ENCODE data around the gene FYB2.
"Not testable (repeated sequence)": the region's sequence is repeated elsewhere in the genome, so short reads cannot be mapped to it uniquely, and the experiment has no call there.

The FYB2 gene

GRCh38 chr1:56788102-56788501 lies 31.1 kb downstream of the FYB2 start:
- peak; percentile 97 for DNase-seq

- no peak for DNase-seq
Measured at GRCh38 chr1:56787330-56787729, 31.9 kb downstream of the FYB2 start.

GRCh38 chr1:56782773-56783172 lies 36.4 kb downstream of the FYB2 start:
- no peak for DNase-seq

GRCh38 chr1:56780826-56781225 lies 38.4 kb downstream of the FYB2 start:
- DNase-seq: peak; percentile 40

- no peak for DNase-seq
Measured at GRCh38 chr1:56780128-56780750, 39.0 kb downstream of the FYB2 start.

GRCh38 chr1:56777972-56778371 lies 41.2 kb downstream of the FYB2 start:
- DNase-seq: no peak

- DNase-seq: not testable (repeated sequence)
Measured at GRCh38 chr1:56774732-56775131, 44.5 kb downstream of the FYB2 start.

- peak; percentile 55 for DNase-seq
Measured at GRCh38 chr1:56774067-56774609, 45.1 kb downstream of the FYB2 start.

- no peak for DNase-seq
Measured at GRCh38 chr1:56773341-56774066, 45.7 kb downstream of the FYB2 start.

- DNase-seq: no peak
Measured at GRCh38 chr1:56771717-56772116, 47.5 kb downstream of the FYB2 start.

GRCh38 chr1:56758794-56759193 lies 60.4 kb downstream of the FYB2 start:
- DNase-seq: no peak

- peak; percentile 65 for DNase-seq
Measured at GRCh38 chr1:56758135-56758534, 61.1 kb downstream of the FYB2 start.

- no peak for DNase-seq
Measured at GRCh38 chr1:56755911-56756310, 63.3 kb downstream of the FYB2 start.

- DNase-seq: no peak
Measured at GRCh38 chr1:56754708-56755479, 64.3 kb downstream of the FYB2 start.

- DNase-seq: no peak
Measured at GRCh38 chr1:56745231-56745630, 74.0 kb downstream of the FYB2 start.

- no peak for DNase-seq
Measured at GRCh38 chr1:56728964-56729363, 90.2 kb downstream of the FYB2 start.

- DNase-seq: no peak
Measured at GRCh38 chr1:56726706-56727105, 92.5 kb downstream of the FYB2 start.

GRCh38 chr1:56719171-56719570 lies 100.0 kb downstream of the FYB2 start:
- DNase-seq: no peak

GRCh38 chr1:56715156-56715555 lies 104.0 kb downstream of the FYB2 start:
- DNase-seq: no peak

- DNase-seq: no peak
Measured at GRCh38 chr1:56713112-56713511, 106.1 kb downstream of the FYB2 start.

- no peak for DNase-seq
Measured at GRCh38 chr1:56712150-56712549, 107.1 kb downstream of the FYB2 start.

GRCh38 chr1:56710646-56711045 lies 108.6 kb downstream of the FYB2 start:
- DNase-seq: no peak

GRCh38 chr1:56709995-56710394 lies 109.2 kb downstream of the FYB2 start:
- DNase-seq: no peak
